NCI-H146 treated with DMSO at 0.1 percent for 48 hours (cell line): ENCODE measurements around the gene CD81.

Source experiments
- DNase-seq: peaks from one replicate; lab custom pipeline; 2025; ENCODE audit not compliant: unreplicated experiment; lab: John Stamatoyannopoulos, UW

CD81 gene

DNA sequence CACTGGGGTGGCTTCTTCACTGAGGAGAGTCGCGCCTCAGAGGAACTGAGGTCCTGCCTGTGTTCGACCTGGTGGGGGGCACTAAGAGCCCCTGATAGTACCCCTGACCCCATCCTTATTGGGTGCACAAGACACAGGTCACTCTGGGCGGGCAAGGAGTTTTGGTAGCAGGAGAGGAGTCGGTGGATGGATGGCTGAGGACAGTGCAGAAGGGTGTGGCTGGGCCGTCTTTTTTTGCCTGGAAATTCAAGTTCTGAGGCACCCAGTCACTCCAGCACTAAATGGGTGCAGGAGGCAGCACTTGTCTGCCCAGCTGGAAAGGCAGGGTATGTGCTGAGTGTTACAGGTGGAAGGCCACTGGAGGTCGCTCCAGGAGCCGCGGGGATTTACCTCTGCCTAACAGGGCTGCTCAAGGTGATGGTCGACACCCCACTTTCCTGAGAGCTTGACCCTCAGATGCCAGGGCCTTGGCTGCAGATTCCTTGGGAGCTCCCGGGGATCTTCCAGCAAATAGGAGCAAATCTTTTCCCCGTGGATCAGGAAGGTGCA lies 24.4 kb downstream of the CD81 start:
- DNase-seq = no peak

DNA sequence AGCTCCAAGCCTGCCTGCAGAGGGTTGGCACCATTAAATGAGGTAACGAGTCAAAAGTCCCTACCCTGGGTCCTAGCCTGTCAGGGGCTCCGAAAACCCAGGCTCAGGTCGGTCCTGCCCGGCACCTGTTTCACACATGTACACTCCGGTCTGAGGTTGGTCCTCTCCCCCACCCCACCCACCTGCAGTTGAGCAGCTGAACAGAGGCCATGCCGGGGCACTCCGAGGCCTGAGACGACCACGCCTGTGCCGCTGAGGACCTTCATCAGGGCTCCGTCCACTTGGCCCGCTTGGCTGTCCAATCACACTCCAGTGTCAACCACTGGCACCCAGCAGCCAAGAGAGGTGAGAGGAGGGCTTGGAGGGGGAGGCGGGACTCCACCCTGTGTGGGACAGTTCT lies 25.0 kb downstream of the CD81 start:
- DNase-seq = no peak

DNA sequence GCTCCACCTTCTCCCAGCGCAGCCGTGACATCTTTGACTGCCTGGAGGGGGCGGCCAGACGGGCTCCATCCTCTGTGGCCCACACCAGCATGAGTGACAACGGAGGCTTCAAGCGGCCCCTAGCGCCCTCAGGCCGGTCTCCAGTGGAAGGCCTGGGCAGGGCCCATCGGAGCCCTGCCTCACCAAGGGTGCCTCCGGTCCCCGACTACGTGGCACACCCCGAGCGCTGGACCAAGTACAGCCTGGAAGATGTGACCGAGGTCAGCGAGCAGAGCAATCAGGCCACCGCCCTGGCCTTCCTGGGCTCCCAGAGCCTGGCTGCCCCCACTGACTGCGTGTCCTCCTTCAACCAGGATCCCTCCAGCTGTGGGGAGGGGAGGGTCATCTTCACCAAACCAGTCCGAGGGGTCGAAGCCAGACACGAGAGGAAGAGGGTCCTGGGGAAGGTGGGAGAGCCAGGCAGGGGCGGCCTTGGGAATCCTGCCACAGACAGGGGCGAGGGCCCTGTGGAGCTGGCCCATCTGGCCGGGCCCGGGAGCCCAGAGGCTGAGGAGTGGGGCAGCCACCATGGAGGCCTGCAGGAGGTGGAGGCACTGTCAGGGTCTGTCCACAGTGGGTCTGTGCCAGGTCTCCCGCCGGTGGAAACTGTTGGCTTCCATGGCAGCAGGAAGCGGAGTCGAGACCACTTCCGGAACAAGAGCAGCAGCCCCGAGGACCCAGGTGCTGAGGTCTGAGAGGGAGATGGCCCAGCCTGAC lies 26.0 kb downstream of the CD81 start:
- no peak for DNase-seq

DNA sequence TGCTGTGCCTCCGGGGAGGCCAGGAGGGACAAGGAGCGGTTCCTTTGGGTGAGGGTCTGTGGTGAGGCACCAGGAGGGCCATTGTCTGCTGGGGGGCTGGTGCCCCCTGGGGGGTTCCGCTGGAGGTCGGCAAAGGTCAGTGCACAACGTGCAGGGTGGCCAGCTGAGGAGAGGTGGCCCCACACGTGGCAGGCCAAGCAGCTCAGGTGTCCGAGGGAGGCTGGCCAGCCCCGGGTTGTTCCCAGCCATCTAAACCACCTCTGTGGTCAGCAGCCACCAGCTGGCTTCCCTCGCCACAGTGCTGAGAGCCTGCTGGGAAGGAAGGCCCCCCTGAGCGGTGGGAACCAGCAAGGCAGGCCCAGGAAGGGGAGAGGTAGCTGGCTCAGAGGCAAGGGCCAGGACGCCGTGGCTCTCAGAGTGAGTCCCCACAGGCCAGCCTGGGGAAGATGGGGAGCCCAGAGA lies 27.7 kb downstream of the CD81 start:
- DNase-seq = no peak

DNA sequence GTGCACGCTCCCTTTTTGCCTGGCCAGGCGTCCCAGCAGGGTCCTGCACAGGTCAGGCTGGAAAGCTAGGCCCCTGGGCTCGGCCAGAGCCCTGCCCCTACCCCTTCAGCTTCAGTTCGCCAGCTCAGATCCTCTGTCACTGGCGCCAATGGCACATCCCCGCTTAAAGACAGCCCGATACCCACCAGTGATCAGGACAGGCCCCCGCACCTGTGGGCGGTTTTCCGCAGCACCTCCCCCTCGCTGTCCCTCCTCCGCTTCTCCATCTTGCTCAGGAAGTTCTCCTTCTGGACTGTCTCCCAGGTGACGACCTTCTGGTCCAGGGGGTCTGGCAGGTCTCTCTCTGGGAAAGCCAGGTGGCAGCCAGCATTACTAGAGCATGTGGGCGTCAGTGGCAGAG lies 29.3 kb downstream of the CD81 start:
- no peak for DNase-seq

DNA sequence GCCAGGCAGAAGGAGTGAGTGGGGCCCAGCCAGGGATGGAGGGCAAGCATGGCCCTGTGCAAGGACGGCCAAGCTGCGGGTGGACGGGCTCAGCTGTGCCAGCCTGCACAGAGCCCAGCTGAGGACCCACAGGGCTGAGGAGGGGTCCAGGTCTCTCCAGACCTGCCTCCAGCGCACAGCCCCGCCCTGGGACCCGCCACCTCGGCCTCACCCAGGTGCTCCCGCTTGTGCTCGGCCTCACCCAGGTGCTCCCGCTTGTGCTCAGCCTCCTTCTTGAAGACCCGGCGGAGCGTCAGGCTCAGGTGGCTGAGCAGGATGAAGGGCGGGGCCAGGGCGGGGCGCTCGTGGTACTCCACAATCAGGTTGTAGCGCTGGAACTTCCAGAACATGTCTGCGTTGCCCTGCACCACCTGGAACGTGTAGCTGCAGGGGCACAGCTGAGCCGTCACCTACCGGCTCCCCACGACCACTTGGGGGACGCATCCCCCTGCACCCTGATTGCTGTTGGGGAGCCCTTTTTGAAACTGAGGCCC lies 29.8 kb downstream of the CD81 start:
- no peak for DNase-seq

DNA sequence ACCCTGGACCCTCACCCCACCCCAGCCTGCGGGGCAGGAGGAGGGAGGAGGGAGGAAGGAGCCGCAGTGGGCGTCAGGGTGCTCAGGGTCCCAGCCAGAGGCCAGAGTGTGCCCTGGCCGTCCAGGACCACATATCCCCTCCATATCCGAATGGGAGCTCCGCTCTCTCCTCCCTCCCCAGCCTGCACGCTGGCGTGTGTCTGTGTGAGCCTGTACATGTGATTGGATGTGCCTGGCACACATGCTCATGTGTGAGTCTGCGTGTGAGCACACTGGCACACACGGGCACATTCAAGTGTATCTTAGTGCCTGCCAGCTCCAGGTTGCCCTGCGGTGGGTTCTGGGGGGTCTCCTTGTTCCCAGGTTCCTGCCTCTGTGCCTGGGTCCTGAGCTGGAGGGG lies 31.6 kb downstream of the CD81 start:
- no peak for DNase-seq

DNA sequence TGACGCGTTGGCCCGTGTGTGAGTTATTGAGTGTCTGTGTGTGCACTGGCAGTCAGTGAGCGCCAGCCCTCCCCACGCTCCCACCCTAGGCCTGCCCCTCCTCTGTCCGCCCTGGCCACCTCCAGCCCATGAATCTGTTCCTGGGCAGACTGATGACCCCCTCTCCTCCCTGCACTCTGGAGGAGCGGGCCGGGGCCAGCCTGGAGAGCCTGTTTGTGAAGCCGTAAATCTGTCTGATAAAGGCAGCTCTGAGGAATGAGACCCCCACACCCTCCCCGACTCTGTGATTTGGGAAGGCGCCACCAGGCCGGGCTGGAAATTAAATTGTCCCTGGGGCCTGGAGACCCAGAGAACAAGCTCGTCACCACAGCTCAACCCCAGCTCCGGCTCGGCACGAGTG lies 32.0 kb downstream of the CD81 start:
- DNase-seq = no peak

DNA sequence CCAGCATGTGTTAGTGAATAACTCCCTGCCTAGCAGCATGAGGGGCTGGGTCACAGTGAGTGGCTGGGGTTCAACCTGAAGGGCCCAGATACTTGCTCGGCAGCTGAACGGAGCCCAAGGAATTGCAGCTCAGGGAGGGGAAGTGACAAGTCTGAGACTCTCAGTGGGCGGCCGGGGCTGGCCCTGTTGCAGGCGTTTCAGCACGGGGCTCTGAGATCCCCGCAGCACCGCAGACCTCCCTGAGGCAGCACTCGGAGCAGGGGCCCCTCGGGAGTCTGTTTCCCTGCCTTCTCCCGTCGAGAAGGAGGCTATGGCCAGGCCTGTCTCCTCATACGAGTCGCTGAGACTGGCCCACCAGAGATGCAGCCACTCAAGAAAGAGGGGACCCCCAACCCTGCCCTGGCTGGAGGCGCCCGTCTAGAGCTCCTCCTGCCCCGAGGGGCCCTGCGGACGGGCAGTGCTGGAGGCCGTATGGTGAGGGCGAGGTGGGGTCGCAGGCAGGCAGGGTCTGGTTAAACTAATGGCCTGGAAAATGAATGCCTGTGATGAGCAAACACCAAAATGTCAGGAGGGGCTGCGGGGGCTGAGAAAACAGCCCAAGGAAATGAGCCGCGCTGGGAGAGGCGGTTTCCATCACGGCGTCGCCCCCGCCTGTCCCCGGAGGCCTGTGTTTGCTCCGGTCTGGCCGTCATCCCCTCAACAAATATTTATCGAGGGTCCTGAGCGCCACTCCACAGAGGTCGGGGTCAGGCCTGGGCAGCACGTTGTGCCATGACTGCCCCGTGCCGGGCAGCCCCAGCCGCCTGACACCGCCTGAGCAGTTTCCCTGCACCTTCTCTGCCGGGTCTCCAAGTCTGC lies 32.7 kb downstream of the CD81 start:
- no peak for DNase-seq

DNA sequence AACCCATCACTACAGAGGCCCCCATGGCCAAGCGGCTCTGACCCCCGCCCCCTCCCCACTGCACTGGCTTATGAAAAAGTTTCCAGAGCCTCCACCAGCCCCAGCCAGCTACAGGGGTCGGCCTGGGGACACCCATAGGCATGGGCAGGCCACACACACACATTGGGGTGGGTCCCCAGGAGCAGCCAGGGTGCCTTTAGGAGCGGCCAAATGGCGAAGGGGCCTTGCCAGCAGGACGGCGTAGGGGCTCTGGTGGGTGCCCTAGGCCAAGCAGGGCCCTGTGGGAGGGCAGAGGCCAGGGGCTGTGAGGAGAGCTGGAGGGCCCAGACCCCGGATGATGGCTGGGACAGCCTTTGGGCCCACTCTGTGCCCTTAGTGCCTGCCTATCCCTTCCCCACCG lies 33.5 kb downstream of the CD81 start:
- DNase-seq = no peak

DNA sequence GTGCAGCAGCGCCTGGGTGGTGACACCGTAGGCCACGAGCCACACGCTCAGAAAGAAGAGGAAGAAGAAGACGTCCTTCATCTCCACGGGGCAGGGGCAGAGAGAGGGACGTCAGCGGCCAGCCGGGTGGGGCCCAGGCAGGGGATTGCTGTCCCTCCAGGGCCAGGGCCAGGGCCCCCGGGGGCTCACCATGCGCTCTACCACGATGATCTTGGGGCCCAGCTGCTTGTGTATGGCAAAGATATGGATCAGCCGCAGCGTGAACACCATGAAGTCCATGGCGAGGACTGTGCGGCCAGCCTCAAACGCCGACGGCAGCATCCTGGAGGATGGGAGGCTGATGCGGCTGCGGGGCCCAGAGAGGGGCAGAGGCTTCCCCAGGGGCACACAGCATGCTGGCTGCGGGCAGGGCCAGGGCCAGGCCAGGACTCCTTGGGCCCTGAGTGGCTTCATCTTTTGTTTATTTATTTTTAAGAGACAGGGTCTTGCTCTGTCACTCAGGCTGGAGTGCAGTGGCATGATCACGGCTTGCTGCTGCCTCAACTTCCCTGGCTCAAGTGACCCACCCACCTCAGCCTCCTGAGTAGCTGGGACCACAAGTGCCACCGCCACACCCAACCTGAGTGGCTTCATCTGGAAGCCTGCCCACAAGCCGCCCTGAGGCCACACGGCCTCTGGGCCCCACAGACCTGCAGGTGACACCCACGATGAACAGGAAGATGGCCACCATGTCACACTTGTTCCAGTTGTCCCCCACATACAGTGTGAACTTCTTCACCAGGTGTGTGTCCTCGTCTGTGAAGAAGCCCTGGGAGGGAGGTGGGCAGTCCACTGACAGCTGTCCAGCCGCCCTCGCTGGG lies 34.6 kb downstream of the CD81 start:
- no peak for DNase-seq

DNA sequence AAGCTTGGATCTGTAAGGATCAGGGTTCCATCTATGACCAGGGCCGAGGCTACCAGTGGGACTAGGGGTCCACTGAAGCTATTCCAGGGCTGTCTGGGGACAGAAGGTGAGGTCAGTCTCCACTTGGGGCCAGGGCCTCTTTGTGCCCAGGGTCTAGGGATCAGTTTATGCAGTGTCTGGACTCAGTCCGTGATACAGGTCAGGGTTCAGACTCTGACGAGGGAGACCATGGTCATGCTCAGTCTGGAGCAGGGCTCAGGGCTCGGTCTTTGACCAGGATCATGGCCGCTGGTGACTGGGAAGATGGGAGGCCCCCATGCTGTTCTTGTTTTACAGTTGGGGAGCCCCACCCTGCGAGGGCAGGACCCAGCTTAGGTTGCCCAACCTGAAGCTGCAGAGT lies 35.2 kb downstream of the CD81 start:
- no peak for DNase-seq

DNA sequence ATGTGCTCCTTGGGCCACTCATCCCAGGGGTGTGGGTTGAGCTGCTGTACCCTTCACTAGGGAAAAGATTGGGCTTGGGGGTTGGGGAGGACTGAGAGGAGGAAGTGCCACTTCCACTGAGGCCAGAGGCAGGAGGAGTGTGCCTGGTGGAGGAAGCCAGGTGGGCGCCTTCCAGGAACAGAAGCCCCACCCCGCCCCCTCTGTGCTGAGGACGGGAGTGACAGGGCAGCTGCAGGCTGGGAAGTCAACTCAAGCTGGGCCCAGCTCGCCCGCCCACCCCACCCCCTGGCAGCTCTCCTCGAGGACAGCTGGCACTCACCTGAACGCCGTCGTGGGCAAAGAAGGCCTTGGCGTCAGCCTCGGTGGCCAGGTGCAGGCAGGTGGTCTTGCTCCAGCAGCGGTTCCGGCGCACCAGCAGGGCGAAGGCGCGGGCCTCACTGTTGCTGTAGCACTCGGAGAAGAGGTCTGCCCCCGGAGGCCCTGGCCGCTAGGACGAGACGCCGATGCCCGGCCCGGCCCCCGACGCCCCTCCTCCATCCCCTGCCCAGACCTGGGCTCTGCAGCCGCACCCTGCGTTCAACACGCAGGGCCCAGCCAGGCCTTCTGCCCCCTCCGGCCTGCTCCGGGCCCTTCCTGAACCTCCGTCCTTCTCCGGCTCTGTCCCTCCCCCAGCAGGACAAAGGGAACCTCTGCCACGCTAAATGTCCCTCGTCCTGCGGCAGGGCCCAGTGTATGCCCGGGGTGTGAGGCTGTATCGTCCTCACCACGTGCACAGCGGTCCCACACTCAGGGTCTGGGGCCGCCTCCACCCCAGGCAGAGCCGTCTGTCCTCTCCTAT lies 36.9 kb downstream of the CD81 start:
- DNase-seq = no peak

DNA sequence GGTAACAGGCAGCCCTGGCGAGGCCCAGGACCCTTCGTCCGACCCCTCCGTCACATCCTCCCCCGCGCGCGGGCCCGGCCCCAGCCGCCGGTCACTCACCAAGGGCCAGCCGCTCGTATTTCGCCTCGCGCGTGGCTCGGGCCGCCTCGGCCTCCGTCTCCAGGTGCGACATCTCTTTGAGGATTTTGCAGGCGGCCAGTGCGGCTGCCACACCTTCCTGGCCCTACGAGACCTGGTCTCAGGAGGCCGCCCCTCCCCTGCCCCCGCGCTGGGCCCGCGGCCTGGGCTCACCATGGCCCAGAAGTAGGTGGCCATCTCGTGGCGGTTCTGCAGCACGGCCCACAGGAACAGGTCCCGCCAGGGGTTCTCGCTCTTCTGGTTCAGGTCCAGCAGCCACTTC lies 37.5 kb downstream of the CD81 start:
- no peak for DNase-seq

DNA sequence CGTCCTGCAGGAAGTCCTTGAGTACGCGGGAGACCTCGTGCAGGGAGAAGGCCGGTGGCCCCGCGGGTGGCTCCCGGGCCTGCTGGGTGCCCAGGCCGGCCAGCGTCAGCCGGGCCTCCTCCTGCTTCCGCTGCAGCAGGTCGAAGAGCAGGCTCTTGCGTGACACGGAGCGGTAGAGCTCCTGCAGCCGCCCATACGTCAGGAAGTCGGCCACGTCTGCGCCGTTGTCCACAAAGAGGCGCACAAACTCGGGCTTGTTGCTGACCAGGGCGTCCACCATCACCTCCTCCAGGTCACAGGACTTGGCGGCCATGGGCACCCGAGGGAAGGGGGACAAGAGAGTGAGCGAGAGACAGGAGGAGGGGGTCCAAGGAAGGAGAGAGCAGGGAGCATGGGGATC lies 38.1 kb downstream of the CD81 start:
- no peak for DNase-seq

DNA sequence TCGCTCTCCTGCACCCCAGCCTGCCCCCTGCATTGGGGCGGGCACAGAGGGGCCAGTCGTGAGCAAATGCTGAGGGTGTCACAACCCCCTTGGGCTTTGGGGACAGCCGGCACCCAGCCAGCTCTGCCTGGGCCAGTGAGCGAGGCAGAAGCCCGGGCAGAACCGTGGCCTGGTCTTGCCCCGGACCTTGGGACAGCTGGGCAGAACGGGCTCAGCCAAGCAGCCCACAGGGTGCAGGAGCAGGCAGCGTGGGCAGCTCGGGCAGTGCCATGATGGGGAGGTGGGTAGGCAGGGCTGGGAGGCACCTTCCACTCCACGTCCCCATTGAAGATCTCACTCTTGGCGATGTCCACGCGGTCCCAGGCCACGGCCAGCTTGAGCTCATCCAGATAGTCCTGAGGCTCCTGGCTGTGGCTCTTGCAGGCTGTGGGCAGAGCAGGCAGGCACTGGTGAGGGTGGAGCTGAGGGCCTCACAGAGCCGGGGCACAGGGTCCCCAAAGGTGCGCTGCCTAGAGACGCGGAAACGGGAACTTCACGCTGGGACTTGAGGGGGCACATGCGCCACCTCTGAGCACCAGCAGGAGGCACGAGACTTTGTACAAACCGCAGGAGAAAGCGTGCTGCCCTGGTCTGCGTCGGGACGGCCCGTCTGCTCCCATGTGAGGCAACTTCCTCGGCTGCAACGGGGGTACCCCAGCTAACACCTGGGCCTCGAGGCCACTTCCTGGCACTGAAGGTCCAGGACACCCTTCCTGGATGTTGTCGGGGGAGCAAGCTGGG lies 38.7 kb downstream of the CD81 start:
- DNase-seq = no peak

DNA sequence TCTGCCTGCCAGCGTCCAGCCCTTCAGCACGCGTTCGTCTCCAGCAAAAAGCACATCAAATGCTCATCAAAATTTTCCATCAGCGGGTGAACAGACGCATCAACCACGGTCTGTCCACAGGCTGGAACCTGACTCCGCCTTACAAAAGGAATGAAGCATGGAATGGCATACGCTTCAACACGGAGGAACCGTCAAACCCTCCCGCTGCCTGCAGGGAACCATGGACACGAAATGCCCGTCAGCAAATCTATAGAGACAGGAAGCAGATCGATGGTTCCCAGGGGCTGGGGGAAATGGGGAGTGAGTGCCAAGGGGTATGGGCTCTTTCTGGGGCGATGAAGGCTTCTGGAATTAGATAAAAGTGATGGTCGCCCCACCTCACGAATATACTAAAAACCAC lies 39.7 kb downstream of the CD81 start:
- no peak for DNase-seq

DNA sequence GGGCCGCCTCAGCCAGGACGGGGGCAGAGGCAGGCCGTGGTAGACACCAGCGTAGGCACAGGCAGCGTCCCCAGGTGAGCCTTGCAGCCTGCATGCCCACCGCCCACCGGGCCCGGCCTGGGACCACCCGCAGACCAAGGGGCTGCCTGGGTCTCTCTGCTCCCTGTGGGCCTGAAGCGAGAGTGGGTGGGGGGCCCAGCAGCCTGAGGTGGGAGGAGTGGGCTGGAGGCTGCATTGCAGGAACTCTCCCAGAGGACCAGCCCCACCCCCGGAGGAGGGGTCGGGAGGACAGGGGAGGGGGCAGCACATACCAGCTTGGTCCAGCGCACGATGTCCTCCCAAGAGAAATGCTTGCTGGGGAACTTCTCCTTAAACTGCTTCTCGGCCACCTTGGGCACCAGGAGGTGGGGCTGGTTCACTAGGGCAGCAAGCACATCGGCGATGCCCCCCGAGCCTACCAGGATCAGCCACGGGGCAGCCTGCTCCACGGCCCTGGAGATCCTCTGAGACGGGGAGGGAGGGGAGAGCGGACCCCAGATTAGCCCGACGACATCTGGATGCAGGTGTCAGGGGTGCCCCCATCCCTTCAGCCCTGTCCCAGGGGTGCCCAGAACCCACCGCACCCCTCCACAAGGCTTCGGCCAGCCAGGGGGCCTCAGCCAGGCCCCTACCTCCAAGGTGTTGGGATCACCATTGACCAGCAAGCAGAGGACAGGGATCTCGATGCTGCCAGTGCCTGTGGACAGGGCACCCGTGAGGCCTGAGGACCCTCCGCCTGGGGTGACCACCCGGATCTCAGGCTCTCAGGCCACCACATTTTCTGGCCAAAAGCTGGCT lies 41.0 kb downstream of the CD81 start:
- DNase-seq = no peak
